ENCODE measurements around the gene ASXL2. TPM values are rescaled to one million over a fixed set of nuclear protein-coding genes. Genes with fewer than 3 reads are reported as not detected.

ASXL2 gene
- total and polyA plus RNA-seq, 10 donors, result 2.0 to 51.3 (median 34.7) TPM

- TF ChIP-seq POLR2A (IDR thresholded peaks at IDR 0.05), result no peak
- TF ChIP-seq CTCF (IDR thresholded peaks at IDR 0.05 in 8 of 11, conservative IDR thresholded peaks at IDR 0.05 in 3 of 11), result no peak
- no peak for TF ChIP-seq POLR2AphosphoS5 (IDR thresholded peaks at IDR 0.05)
- no peaks in the 10 kb centered on the region for H3K27me3 ChIP-seq (replicated peaks in 1 of 7)
- H3K4me3 ChIP-seq, result no peak overlapping the region
- peaks cover 0 to 14% (median 2%) of the 10 kb centered on the region in 6 donors for H3K4me1 ChIP-seq
- no peak for DNase-seq
- H3K36me3 ChIP-seq, result peaks cover 0 to 58% (median 25%) of the 10 kb centered on the region in 6 donors
- H3K27ac ChIP-seq, result no peak overlapping the region
- no peaks in the 10 kb centered on the region for H3K9me3 ChIP-seq
- intact Hi-C loops (cut with DNase I; ENCODE audit: low total_unique reads), result no loop called here
- 86 to 95% (median 90%) methylated on average over 7 of the region's 7 CpGs for WGBS, 5 donors
These were observed 32.3 kb downstream of the ASXL2 start for GRCh38 chr2:25845843-25846505.

GRCh38 chr2:25844089-25844488 is 34.2 kb downstream of the ASXL2 start:
- H3K36me3 ChIP-seq, result peaks cover 0 to 70% (median 29%) of the 10 kb centered on the region in 6 donors
- H3K27ac ChIP-seq, result no peak overlapping the region
- 94 to 100% (median 100%) methylated on average over 1 of the region's 1 CpG for whole genome bisulfite sequencing, 5 donors
- no peaks in the 10 kb centered on the region for H3K9me3 ChIP-seq
- no peaks in the 10 kb centered on the region for H3K27me3 ChIP-seq (replicated peaks in 1 of 7)
- intact Hi-C loops (cut with DNase I; ENCODE audit: low total_unique reads), result no loop called here
- no peak for TF ChIP-seq CTCF (IDR thresholded peaks at IDR 0.05 in 8 of 11, conservative IDR thresholded peaks at IDR 0.05 in 3 of 11)
- no peak for TF ChIP-seq POLR2AphosphoS5 (IDR thresholded peaks at IDR 0.05)
- no peak for TF ChIP-seq POLR2A (IDR thresholded peaks at IDR 0.05)
- peaks cover 0 to 6% (median 0%) of the 10 kb centered on the region in 6 donors for H3K4me1 ChIP-seq
- DNase-seq, result no peak
- H3K4me3 ChIP-seq, result no peak overlapping the region

- H3K4me3 ChIP-seq, result no peak overlapping the region
- H3K27me3 ChIP-seq (replicated peaks in 1 of 7), result no peaks in the 10 kb centered on the region
- intact Hi-C loops (cut with DNase I; ENCODE audit: low total_unique reads), result no loop called here
- H3K4me1 ChIP-seq, result peaks cover 0 to 6% (median 0%) of the 10 kb centered on the region in 6 donors
- H3K36me3 ChIP-seq, result peaks cover 0 to 66% (median 29%) of the 10 kb centered on the region in 6 donors
- no peaks in the 10 kb centered on the region for H3K9me3 ChIP-seq
- H3K27ac ChIP-seq, result no peak overlapping the region
- no peak for DNase-seq
- TF ChIP-seq POLR2AphosphoS5 (IDR thresholded peaks at IDR 0.05) (no peak), CTCF (IDR thresholded peaks at IDR 0.05 in 8 of 11, conservative IDR thresholded peaks at IDR 0.05 in 3 of 11) (no peak), POLR2A (IDR thresholded peaks at IDR 0.05) (no peak)
- 93 to 100% (median 97%) methylated on average over 1 of the region's 1 CpG for WGBS, 5 donors
These were observed 36.1 kb downstream of the ASXL2 start for GRCh38 chr2:25842155-25842554.

- intact Hi-C loops (cut with DNase I; ENCODE audit: low total_unique reads), result no loop called here
- peaks cover 0 to 7% (median 2%) of the 10 kb centered on the region in 8 donors for H3K9me3 ChIP-seq
- WGBS, 5 donors, result 58 to 92% (median 87%) methylated on average over 2 of the region's 2 CpGs
- DNase-seq, result no peak
- no peak overlapping the region for H3K4me3 ChIP-seq
- peaks cover 0 to under 1% (median 0%) of the 10 kb centered on the region in 6 donors for H3K4me1 ChIP-seq
- H3K27ac ChIP-seq, result no peak overlapping the region
- peaks cover 0 to 57% (median 9%) of the 10 kb centered on the region in 6 donors for H3K36me3 ChIP-seq
- TF ChIP-seq CTCF (IDR thresholded peaks at IDR 0.05 in 8 of 11, conservative IDR thresholded peaks at IDR 0.05 in 3 of 11) (no peak), POLR2AphosphoS5 (IDR thresholded peaks at IDR 0.05) (no peak), POLR2A (IDR thresholded peaks at IDR 0.05) (no peak)
- no peaks in the 10 kb centered on the region for H3K27me3 ChIP-seq (replicated peaks in 1 of 7)
These were observed 40.0 kb downstream of the ASXL2 start for GRCh38 chr2:25838152-25838756.

Data from spleen (tissue), 11 donors.